GM19372 (cell line): ENCODE measurements around the gene DDI1.

ENCODE experiments used
- ATAC-seq: cut with Tn5 transposase; IDR thresholded peaks from one replicate; pipeline ENCODE4 v1.9.1; 2021; ENCODE audit warnings: mild to moderate bottlenecking, low read depth, moderate library complexity; ENCODE audit not compliant: unreplicated experiment

The DDI1 gene

GRCh38 chr11:104075706-104076105 is 39.3 kb downstream of the DDI1 start:
- ATAC-seq: no peak

- ATAC-seq: no peak
These were observed 40.0 kb downstream of the DDI1 start for GRCh38 chr11:104076455-104076854.

DNA sequence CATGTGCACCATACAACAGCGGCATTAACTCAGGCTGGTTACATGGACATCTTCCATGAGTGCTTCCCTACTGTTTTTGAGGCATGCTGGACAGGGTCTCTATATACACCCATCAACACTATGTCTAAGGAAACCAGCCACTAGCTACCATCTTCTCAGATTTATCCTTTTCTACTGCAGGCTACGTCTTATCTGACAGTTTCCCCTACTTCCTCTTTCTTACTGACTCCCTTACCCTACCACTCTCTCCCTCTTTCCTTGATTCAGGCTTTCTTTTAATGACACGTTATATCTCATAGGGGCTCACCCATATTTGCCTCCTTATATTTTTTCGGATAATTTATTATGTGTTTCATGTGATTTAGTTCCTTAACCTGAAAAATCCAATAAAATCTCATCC is 41.8 kb downstream of the DDI1 start:
- ATAC-seq: no peak

- ATAC-seq: no peak
These were observed 42.6 kb downstream of the DDI1 start for GRCh38 chr11:104078995-104079394.

GRCh38 chr11:104086621-104087020 is 50.2 kb downstream of the DDI1 start:
- ATAC-seq: no peak
